SK-MEL-5 (cell line): ENCODE measurements around the gene CLSTN2. TPM values are rescaled to one million over a fixed set of nuclear protein-coding genes. Genes with fewer than 3 reads are reported as not detected.

Experiments used
- DNase-seq: peaks from one replicate; pipeline ENCODE4 v3.0.0-alpha.2; 2016; ENCODE audit warnings: low read depth, low spot score
- in situ Hi-C: cut with HindIII; loops from 2 replicates; pipeline ENCODE4 v1.10.0; 2016; ENCODE audit warnings: low sequenced_read_pairs, high pct_unique_total_duplicates, low pct_unique_long_range_greater_than_20kb
- total RNA-seq: library from RNA; depleted of rRNA; stranded (reverse); fragments of >200 nt; shearing (Covaris generic); gene quantifications from 2 replicates; pipeline ENCODE4 v1.2.3, GENCODE V29; 2014

Gene CLSTN2
- total RNA-seq, 1 experiment from 2014 or later: not detected

DNA sequence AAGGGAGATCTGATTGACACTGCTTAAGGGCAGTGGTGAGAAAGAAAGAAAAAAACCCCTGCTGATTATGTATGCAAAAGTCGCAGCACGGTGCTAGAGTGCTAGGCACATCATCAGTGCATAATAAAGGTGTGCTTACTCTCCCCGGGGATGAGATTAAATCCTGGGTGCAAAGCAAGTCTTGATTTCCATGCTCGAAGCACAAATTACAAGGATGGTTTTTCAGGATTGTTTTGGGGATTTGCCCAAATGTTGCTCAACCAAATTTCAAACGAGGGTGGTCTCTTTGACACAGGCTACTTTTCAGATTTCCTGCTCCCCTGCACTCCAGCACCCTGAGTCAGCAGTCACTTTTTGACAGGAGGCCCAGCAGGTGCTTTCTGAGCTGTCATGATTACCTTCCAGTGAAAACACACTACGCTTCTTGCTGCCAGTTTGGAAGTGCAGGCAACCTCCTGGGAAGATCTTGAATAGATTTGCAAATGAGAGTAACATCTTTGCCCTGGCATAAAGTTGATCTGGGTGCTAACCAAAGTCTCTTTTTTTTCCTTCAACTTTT lies 575.4 kb downstream of the CLSTN2 start:
- in situ Hi-C loops: no loop called here
- no peak for DNase-seq

DNA sequence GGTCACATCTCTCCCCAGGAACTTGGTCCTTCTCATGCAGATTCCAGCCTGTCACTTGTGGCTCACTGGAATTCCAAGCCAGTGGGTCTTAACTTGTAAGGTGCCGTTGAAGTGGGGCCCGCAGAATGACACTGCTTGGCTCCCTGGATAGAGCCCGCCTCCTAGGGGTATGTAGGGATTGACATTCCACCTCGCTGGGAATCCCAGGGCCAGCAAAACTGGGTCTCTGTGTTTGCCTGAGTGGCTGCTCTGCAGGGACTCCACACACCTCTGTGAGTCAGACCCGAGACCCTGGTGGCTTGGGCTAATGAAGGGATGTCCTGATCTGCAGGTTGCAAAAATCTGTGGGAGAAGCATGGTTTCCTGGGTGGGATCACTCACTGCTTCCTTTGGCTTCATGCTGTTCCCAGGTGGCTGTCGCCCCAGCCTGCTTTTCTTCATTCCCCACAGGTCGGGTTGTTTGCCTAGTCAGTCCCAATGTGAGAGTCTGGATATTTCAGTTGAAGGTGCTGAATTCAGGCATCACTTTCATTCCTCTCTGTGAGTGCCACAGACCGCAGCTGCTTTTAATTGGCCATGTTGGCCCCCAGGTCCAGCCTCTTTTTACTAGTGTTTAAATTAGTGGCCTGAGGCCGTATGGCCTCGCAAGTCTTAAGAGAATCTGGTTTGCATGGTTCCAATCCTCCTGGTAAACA lies 586.9 kb downstream of the CLSTN2 start:
- in situ Hi-C loops: no loop called here
- DNase-seq: no peak

DNA sequence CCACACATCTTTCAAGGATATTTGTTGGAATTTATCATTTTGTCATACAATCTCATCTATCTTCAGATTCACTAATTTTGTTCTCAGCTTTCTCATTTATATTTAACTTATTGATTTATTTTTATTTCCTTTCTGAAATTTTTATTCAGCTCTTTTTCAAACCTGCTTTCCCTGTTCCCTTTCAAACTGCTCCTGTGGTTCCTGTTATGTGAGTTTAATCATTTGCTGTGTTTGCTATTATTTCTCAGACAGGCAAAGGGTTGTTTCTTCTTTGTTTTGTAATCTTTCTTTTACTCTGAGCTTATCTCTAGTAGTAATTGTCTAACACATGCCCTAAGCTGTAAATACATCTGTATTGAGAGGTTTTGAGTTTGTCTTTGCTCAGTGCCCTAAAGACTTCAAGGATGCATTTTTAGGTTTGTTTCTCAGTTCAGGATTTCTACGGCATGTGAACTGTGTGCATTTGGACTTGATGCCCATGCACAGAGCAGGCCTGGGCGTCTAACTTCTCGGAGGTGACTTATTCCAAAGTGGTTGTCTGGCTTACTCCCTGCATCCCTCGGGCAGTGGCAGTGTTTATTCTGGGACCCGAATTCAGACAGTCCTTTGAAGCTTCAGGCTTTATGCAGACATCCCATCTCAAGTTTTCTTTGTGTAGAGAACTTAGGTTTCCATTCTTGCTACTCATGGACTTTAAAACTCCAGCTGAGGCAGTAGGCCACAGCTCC lies 587.8 kb downstream of the CLSTN2 start:
- in situ Hi-C loops: no loop called here
- no peak for DNase-seq

DNA sequence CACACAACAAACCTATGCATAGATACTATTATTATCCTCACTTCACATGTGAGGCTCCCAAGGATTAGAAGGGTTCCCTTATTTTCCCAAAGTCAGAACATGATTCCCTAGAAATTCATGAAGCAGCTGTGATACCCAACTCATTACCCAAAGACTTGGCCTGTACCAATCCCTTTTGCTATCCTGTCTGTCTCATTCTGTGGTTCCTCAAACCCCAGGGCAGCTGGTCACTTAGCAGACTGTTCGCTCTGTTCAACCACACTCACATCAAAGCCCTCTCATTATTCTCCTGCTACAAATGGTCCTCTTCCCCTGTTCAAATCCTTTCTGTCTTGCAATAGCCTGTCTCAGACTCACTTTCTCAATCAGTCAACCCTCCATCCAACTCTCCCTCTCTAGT lies 588.6 kb downstream of the CLSTN2 start:
- DNase-seq: no peak
- in situ Hi-C loops: no loop called here

GRCh38 chr3:140527156-140527555 lies 592.2 kb downstream of the CLSTN2 start:
- no peak for DNase-seq
- in situ Hi-C loops: no loop called here

DNA sequence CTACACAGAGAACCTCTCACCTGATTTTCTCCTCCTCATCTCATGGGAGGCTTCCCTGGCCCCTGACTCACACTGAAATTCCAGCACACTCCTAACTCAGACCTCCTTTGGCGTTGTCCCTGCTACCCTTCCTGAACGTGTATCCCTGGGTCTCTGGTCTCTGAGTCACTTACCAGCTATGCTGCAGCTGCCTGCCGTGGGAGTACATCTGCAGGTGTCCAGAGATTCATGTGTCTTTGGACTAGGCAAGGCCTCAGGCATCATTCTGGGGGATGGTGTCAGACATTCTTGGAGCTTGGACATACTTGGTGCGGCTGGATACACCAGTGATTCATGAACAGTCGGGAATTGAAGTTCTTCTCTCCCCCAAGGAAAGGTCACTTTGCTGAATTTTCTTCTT lies 594.1 kb downstream of the CLSTN2 start:
- no peak for DNase-seq
- in situ Hi-C loops: no loop called here

GRCh38 chr3:140529558-140529957 lies 594.6 kb downstream of the CLSTN2 start:
- in situ Hi-C loops: no loop called here
- DNase-seq: no peak

- in situ Hi-C loops: no loop called here
- DNase-seq: no peak
Observed at GRCh38 chr3:140530131-140530530, 595.1 kb downstream of the CLSTN2 start.

GRCh38 chr3:140530603-140531002 lies 595.6 kb downstream of the CLSTN2 start:
- no peak for DNase-seq
- in situ Hi-C loops: no loop called here

DNA sequence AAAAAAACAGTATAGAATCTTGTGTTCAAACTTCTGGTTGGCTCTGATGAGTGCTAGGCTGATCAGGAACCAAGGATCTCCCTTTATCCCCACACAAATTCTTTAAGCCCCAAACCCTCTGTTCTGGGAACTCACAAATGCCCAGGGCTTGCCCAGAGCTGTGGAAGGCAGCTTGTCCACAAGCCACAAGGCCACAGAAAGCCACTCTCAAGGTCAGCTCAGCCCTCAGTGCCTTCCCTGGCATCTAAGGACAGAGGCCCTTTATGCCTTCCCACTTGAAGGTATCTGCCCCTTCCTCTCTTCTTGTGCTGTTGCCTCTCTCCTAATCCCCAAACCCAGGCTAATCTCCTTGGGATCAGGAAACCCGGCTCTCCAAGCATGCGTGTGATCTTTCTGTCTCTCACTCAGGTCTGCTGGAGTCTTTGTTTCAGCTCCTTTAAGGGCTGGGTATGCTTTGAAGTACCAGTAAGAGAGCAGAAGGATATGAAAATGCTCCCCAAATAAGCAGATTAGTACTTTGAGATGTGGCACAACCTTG lies 597.9 kb downstream of the CLSTN2 start:
- no peak for DNase-seq
- in situ Hi-C loops: no loop called here

GRCh38 chr3:140536926-140537726 lies 602.1 kb downstream of the CLSTN2 start:
- in situ Hi-C loops: no loop called here
- no peak for DNase-seq

- in situ Hi-C loops: no loop called here
- no peak for DNase-seq
Observed at GRCh38 chr3:140537727-140538082, 602.7 kb downstream of the CLSTN2 start.

DNA sequence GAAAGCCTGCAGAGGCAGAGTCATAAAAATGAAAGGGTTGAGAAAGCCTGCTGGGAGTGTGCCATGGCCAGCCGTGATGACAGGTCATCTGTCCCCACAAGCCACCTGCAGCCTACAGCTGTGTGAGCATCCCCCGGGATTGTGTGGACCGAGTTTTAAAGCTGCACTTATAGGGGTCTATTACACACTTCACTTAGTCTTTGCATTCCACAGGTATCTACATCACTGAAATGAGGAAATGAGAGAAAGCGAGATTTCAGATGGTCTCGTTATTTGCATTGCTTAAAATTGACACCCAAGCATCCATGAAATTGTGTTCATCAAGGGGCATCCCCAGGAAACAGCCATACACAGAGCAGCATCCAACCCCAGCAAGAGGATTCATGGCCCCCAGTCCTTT lies 605.3 kb downstream of the CLSTN2 start:
- no peak for DNase-seq
- in situ Hi-C loops: no loop called here

DNA sequence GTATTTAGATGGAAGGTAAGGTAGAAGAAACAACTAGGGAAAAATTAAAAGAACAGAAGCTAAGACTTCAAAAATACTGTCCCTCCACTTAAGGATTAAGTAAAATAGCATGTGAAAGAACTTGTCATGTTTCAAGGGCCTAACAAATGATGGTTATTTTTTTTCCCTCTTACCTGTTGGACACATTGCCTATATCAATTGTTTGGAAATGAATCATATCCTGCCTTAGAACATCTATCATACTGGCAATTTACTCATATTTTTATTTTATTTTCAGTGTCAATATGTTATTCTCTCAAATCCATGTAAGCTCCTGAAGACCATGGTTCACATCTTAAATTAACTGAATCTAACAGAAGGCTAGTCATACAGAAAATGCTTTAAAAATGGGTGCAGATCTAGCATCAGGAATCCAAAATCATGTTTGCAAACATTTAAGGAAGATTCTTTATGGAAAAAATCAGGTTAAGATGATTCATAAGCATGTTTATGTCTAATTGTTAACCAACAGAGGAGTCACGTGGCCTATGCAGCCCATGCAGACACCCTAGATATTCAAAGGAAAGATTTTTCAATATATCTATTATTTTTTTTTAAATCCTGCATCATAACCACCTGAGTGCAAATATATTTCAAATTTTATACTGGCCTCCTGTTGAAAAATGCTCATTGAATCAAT lies 607.1 kb downstream of the CLSTN2 start:
- DNase-seq: no peak
- in situ Hi-C loops: no loop called here

DNA sequence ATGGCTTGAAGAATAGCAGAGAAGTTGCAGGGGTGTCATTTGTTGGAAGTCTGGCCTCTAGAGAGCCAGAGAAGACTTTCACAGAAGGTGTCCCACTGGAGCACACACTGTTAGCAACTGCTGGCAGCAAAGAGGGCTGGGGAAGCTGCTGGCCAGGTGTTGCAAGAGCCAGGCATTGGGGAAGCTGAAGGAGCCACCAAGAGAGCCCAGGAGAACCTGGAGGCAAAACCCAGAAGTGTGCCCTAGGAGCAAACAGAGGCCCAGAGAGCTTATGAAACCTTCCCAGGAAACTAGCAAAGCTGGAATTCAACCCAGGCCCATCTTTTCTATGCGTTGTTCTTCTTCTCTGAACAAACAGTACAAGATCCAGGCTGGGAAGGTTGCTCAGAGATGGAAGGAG lies 610.2 kb downstream of the CLSTN2 start:
- no peak for DNase-seq
- in situ Hi-C loops: no loop called here

- in situ Hi-C loops: no loop called here
- DNase-seq: no peak
Observed at GRCh38 chr3:140545756-140546155, 610.8 kb downstream of the CLSTN2 start.

- in situ Hi-C loops: no loop called here
- peak; percentile 6 for DNase-seq
Observed at GRCh38 chr3:140546649-140547048, 611.7 kb downstream of the CLSTN2 start.

DNA sequence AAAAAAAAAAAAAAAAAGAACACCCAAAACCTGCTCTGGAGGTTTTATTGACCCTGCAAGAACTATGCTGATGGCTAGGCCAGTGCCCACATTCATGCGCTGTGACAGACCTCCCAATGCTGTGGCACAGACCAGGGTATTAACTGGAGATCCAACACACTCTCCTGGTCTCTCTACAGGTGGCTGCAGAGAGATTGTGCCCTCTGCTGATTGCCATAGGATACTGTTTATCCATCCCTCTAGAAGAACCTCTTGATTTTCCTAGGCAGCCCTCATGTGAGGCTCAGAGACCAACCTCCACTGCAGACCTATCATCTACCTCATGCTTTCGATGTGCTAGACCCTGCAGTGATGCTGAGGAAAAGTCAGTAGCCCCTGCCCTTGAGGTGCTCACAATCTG lies 617.4 kb downstream of the CLSTN2 start:
- DNase-seq: peak; percentile 8
- in situ Hi-C loops: no loop called here
